ENCODE measurements around the gene MINDY3. TPM values are rescaled to one million over a fixed set of nuclear protein-coding genes. Genes with fewer than 3 reads are reported as not detected.
"Not testable (repeated sequence)": the region's sequence is repeated elsewhere in the genome, so short reads cannot be mapped to it uniquely, and the experiment has no call there.

The MINDY3 gene
- total RNA-seq, 1 donor from 2014 or later: 127 TPM

DNA sequence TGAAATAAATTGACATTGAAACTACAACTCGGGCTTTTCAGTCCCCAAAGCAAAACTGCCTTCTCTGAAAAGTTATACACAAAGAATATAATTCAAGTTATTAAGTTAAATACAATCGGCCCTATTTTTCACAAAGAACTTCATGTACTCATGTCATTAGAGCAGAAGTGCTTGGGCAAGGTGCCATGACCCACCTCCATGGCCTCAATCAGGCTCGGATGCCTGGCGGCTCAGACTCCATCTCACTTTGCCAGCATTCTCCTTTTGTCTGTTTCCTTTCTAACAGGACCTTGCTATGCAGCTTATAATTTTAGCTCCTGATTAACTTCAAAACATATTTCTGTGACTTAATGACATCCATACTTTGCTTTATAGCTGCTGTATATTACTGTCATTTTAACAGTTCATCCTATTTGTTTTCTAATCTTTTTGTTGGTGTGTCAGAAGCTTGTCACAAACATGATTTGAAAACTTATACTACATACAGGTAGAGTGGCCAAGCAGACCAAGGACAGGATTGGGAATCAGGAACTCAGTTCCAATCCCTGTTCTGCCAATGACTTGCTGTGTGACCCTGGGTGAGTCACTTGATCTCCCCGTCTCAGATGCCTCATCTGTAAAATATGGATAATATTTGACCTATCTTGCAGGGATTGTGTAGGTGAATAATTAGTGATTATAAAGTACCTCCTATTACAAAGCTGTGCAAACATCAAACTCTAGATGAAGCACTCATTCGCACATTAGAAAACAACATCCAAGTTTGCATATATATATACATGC is 79.8 kb downstream of the MINDY3 start:
- no peak for DNase-seq

- DNase-seq: no peak
Measured at GRCh38 chr10:15775513-15775912, 84.8 kb downstream of the MINDY3 start.

DNA sequence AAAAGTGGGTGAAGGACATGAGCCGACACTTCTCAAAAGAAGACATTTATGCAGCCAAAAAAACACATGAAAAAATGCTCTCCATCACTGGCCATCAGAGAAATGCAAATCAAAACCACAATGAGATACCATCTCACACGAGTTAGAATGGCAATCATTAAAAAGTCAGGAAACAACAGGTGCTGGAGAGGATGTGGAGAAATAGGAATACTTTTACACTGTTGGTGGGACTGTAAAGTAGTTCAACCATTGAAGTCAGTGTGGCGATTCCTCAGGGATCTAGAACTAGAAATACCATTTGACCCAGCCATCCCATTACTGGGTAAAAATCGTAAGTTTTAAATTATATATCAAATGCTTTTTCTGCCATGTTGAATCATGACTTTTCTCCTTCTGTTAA is 85.8 kb downstream of the MINDY3 start:
- DNase-seq: not testable (repeated sequence)

GRCh38 chr10:15764892-15765454 is 95.3 kb downstream of the MINDY3 start:
- no peak for DNase-seq

DNA sequence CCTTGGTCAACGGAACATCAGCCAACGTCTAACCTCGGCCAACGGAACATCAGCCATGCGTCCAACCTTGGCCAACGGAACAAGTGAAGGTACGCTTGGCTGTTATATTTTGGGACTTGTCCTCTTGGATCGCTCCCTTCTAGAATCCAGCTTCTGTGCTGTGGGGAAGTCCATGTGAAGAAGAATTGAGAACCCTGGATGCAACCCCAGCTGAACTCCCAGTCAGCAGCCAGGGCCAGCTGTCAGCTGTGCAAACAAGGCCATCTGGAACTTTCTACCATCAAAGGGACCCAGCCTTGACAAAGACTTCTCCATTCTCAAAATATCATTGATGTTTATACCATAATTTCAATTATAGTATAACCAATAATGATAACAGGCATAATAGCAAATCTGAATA is 97.3 kb downstream of the MINDY3 start:
- DNase-seq: no peak

- DNase-seq: not testable (repeated sequence)
Measured at GRCh38 chr10:15762239-15762638, 98.1 kb downstream of the MINDY3 start.

DNA sequence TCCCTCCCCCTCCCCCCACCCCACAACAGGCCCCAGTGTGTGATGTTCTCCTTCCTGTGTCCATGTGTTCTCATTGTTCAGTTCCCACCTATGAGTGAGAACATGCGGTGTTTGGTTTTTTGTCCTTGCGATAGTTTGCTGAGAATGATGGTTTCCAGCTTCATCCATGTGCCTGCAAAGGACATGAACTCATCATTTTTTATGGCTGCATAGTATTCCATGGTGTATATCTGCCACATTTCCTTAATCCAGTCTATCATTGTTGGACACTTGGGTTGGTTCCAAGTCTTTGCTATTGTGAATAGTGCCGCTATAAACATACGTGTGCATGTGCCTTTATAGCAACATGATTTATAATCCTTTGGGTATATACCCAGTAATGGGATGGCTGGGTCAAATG is 99.1 kb downstream of the MINDY3 start:
- not testable (repeated sequence) for DNase-seq

DNA sequence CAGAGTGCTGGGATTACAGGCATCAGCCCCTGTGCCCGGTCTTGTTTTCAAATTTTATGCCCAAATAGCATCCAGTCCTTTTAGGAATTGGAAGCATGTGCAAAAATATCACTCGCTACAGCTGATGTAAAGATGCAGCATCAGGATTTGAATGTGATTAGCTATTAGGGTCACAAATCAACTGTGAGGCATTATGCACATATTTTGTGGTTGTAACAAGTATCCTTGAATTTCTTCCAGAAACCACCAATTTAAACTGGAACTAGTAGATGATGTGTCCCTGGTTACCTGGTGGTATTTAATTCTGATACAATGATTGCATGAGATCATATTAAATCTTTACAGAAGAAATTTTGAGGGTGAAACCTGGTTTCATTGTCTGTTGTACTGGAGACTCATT is 99.6 kb downstream of the MINDY3 start:
- no peak for DNase-seq

DNA sequence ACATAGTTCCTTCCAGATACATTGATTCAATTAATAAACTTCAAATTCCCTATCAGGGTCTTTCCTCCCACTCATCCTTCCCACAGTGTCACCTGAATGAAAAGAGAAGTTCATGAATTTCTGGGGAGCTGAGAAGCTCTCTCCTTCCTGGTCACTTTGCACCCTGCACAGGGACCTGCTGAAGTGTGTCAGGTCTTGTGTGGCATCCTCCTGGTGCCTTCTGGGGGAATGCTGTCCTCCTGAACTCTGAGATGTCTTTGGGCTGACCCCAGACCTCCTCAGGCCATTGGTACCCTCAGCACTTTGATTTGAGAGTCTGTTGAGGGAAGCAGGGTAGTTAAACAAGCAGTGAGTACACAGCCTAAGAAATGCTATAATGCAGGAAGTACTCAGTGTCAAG is 101.0 kb downstream of the MINDY3 start:
- DNase-seq: no peak

DNA sequence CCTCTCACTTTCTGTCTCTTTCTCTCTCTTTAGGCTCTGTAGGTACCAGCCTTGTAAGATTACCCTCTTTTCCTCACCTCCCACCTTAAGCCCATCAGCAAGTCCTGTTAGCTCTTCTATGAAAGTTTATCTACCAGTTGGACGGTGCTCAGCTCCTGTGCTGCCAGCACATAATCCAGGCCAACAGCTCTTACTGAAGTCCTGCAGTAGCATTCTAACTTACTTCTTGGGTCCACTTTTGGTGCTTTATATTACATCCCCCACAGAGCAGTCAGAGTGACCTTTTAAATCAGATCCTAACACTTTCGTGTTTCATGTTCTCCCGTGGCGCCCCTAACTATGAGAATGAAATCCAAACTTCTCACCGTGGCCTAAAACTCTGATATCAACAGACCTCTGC is 101.7 kb downstream of the MINDY3 start:
- no peak for DNase-seq

- no peak for DNase-seq
Measured at GRCh38 chr10:15754937-15755336, 105.4 kb downstream of the MINDY3 start.

GRCh38 chr10:15751046-15751445 is 109.3 kb downstream of the MINDY3 start:
- no peak for DNase-seq

DNA sequence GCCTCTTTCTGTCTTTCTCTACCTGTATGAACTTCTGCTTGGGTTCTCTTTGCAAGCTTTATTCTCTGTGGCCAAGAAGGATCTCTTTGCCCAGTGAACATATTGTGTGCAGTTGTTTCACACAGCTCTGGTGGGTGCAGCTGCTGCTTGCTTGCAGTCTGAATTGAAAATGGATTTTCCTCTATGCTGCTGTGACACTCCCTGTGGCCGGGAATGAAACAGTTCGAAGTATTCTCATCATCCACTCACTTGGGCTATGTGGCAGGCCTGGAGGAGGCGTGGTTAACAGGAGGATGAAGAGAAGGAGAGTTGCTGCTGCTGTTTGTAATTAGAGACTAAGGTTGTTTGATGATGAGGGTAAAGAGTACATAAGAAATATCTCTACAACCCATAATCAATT is 112.2 kb downstream of the MINDY3 start:
- no peak for DNase-seq

- DNase-seq: no peak
Measured at GRCh38 chr10:15747632-15748031, 112.7 kb downstream of the MINDY3 start.

- no peak for DNase-seq
Measured at GRCh38 chr10:15745751-15746150, 114.6 kb downstream of the MINDY3 start.

GRCh38 chr10:15744217-15744865 is 116.0 kb downstream of the MINDY3 start:
- no peak for DNase-seq

GRCh38 chr10:15743443-15743842 is 116.9 kb downstream of the MINDY3 start:
- DNase-seq: no peak

- DNase-seq: no peak
Measured at GRCh38 chr10:15742836-15743235, 117.5 kb downstream of the MINDY3 start.

DNA sequence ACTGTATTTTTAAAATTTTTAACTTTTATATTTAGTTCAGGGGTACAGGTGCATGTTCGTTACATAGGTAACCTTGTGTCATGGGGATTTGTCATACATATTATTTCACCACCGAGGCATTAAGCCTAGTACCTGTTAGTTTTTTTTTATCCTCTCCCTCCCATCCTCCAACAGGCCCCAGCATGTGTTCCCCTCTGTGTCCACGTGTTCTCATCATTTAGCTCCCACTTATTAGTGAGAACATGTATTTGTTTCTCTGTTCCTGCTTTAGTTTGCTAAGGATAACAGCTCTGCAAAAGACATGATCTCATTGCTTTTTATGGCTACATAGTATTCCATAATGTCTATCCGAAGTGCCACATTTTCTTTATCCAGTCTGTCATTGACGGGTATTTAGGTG is 118.2 kb downstream of the MINDY3 start:
- no peak for DNase-seq

GRCh38 chr10:15741581-15741980 is 118.7 kb downstream of the MINDY3 start:
- DNase-seq: no peak

DNA sequence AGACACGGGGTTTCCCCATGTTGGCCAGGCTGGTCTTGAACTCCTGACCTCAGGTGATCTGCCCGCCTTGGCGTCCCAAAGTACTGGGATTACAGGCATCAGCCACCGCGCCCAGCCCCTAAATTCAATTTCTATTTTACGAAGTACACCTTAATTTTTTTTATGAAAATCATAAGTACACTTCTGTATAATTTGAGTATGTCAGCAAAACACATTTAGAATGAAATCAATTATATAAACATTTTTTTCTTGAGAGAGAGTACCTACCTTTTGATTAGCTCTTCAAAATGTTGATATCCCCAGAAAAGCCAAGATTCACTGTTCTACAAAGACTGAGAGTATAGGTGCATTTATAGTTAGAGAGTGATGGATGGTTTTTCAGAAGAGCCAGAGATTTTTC is 120.0 kb downstream of the MINDY3 start:
- DNase-seq: no peak

GRCh38 chr10:15739254-15739970 is 120.9 kb downstream of the MINDY3 start:
- no peak for DNase-seq

DNA sequence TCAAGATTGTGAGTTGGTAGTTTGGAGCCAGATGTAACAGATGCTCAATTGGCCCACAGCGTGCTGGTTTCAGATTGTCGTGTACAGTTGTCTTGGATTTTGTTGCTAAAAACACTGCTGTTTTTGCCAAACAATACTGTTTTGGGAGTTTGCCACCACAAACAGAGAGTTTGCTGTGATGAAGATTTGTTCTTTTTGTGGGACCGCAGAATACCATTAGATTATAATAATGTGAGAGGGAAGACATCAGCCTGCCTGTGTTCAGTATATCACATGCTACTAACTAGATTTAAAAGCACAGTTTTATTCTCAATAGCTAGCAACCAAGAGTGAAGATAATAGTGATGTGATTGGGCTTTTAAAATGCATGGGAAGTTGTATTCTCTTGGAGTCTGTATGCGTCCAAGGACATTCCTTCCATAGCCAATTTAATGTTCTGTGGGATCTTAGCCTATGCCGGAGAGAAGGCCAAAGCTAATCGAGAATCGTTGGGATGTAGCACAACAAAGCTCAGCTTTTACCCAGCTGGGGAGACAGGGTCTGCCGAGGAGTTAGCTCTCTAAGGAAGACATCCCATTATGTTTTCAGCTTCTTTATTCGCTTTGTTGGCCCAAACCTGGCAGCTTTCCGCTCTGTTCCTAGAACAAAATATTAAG is 121.9 kb downstream of the MINDY3 start:
- no peak for DNase-seq

All from occipital lobe (tissue), 2 donors.